Bronchial epithelial cell (primary cell): ENCODE measurements around the gene PSME3. TPM values are rescaled to one million over a fixed set of nuclear protein-coding genes. Genes with fewer than 3 reads are reported as not detected.

Source experiments
- DNase-seq: peaks from one replicate; pipeline ENCODE4 v3.0.0-alpha.2; 2010; ENCODE audit warnings: low read depth
- FAIRE-seq: peaks from 2 replicates; lab custom pipeline; 2011; peaks lifted over from hg19 to GRCh38; lab: Jason Lieb, UNC
- H3K27me3 ChIP-seq: 2 replicates; pipeline ENCODE4 v1.5.1; 2011; ENCODE audit warnings: low read length; ENCODE audit not compliant: control insufficient read depth, insufficient read depth
- H3K36me3 ChIP-seq: 2 replicates; pipeline ENCODE4 v1.5.1; 2011; ENCODE audit warnings: low read length; ENCODE audit not compliant: control insufficient read depth, insufficient read depth
- H3K4me3 ChIP-seq: 2 replicates; pipeline ENCODE4 v1.5.1; 2011; ENCODE audit warnings: mild to moderate bottlenecking, low read depth, low read length, control low read depth
- CTCF ChIP-seq: IDR thresholded peaks from 2 replicates; pipeline ENCODE4 v1.5.1; 2011; ENCODE audit warnings: mild to moderate bottlenecking, moderate library complexity, low read length, control low read depth, inconsistent platforms; ENCODE audit not compliant: insufficient read depth, severe bottlenecking
- total RNA-seq: library from RNA; depleted of rRNA; stranded (reverse); fragments of >200 nt; gene quantifications from 2 replicates; pipeline ENCODE4 v1.2.1, GENCODE V29; 2014

Gene PSME3
- total RNA-seq, 1 donor from 2014 or later, result 57.7 TPM

- FAIRE-seq, result no peak
- Histone ChIP-seq H3K36me3 (no peaks in the 10 kb centered on the region), H3K27me3 (no peaks in the 10 kb centered on the region), H3K4me3 (no peak overlapping the region)
- TF ChIP-seq CTCF, result no peak
- DNase-seq, result no peak
These were observed 56.6 kb downstream of the PSME3 start for GRCh38 chr17:42889809-42890208.

GRCh38 chr17:42891539-42892152, 58.4 kb downstream of the PSME3 start:
- no peak for DNase-seq
- no peak for TF ChIP-seq CTCF
- no peak for FAIRE-seq

GRCh38 chr17:42893359-42893758, 60.2 kb downstream of the PSME3 start:
- FAIRE-seq (no peak), DNase-seq (no peak)
- TF ChIP-seq CTCF, result no peak
- no peaks in the 10 kb centered on the region for H3K27me3 ChIP-seq
- H3K4me3 ChIP-seq, result no peak overlapping the region
- no peaks in the 10 kb centered on the region for H3K36me3 ChIP-seq

More at GRCh38 chr17:42891539-42892152, 58.4 kb downstream of the PSME3 start:
- Histone ChIP-seq H3K4me3 (no peak overlapping the region), H3K27me3 (no peaks in the 10 kb centered on the region), H3K36me3 (no peaks in the 10 kb centered on the region)

Other genes starting within 250 kb of the PSME3 start
- 66.1 and 69.3 TPM in 2 replicates for gene RETREG3, start 224.0 kb upstream of the PSME3 start, total RNA-seq
- 12.1 and 21.5 TPM in 2 replicates for gene TUBG1, start 223.7 kb upstream of the PSME3 start, total RNA-seq
- gene TUBG2, start 174.1 kb upstream of the PSME3 start, total RNA-seq, result 5.3 and 6.7 TPM in 2 replicates
- gene PLEKHH3, start 156.4 kb upstream of the PSME3 start, total RNA-seq, result 15.3 and 26.9 TPM in 2 replicates
- 0.13 TPM in 1 of 2 replicates, not detected in the other for gene CCR10, start 151.6 kb upstream of the PSME3 start, total RNA-seq
- 0.51 and 0.53 TPM in 2 replicates for gene CNTNAP1, start 150.9 kb upstream of the PSME3 start, total RNA-seq
- 16.1 and 18.2 TPM in 2 replicates for gene EZH1, start 88.4 kb upstream of the PSME3 start, total RNA-seq
- not detected in 2 replicates for gene RAMP2, start 72.2 kb upstream of the PSME3 start, total RNA-seq
- gene VPS25, start 59.9 kb upstream of the PSME3 start, total RNA-seq, result 65.3 and 76.0 TPM in 2 replicates
- gene WNK4, start 52.8 kb upstream of the PSME3 start, total RNA-seq, result under 0.01 and 0.13 TPM in 2 replicates
- 59.8 and 69.6 TPM in 2 replicates for gene COA3, start 34.7 kb upstream of the PSME3 start, total RNA-seq
- not detected in 2 replicates for gene CNTD1, start 34.5 kb upstream of the PSME3 start, total RNA-seq
- gene BECN1, start 9.1 kb upstream of the PSME3 start, total RNA-seq, result 123 and 200 TPM in 2 replicates
- gene AOC2, start 11.2 kb downstream of the PSME3 start, total RNA-seq, result 0.79 and 1.0 TPM in 2 replicates
- 0.26 TPM in 2 replicates for gene AOC3, start 17.8 kb downstream of the PSME3 start, total RNA-seq
- not detected in 2 replicates for gene G6PC1, start 67.4 kb downstream of the PSME3 start, total RNA-seq
- 18.3 and 24.7 TPM in 2 replicates for gene AARSD1, start 131.1 kb downstream of the PSME3 start, total RNA-seq
- gene PTGES3L, start 146.7 kb downstream of the PSME3 start, total RNA-seq, result under 0.01 and 0.13 TPM in 2 replicates
- gene RUNDC1, start 147.2 kb downstream of the PSME3 start, total RNA-seq, result 10.3 and 11.8 TPM in 2 replicates
- gene RPL27, start 165.0 kb downstream of the PSME3 start, total RNA-seq, result 1,341 and 1,431 TPM in 2 replicates
- 0.79 and 2.4 TPM in 2 replicates for gene IFI35, start 173.4 kb downstream of the PSME3 start, total RNA-seq
- gene VAT1, start 189.0 kb downstream of the PSME3 start, total RNA-seq, result 88.7 and 101 TPM in 2 replicates
- under 0.01 and 0.38 TPM in 2 replicates for gene RND2, start 191.8 kb downstream of the PSME3 start, total RNA-seq